NCI-H748 (cell line): ENCODE data around the gene DOLK.

Source experiments
- DNase-seq: peaks from one replicate; lab custom pipeline; 2025; ENCODE audit not compliant: unreplicated experiment; lab: John Stamatoyannopoulos, UW

Gene DOLK

GRCh38 chr9:128909859-128910258 lies 37.5 kb downstream of the DOLK start:
- no peak for DNase-seq

- DNase-seq: no peak
Measured at GRCh38 chr9:128908372-128908771, 39.0 kb downstream of the DOLK start.

GRCh38 chr9:128906741-128907140 lies 40.7 kb downstream of the DOLK start:
- DNase-seq: no peak

GRCh38 chr9:128905964-128906363 lies 41.4 kb downstream of the DOLK start:
- DNase-seq: no peak

- no peak for DNase-seq
Measured at GRCh38 chr9:128903871-128904620, 43.4 kb downstream of the DOLK start.

GRCh38 chr9:128903079-128903461 lies 44.3 kb downstream of the DOLK start:
- no peak for DNase-seq

GRCh38 chr9:128902351-128903078 lies 44.9 kb downstream of the DOLK start:
- DNase-seq: peak; percentile 35

- DNase-seq: no peak
Measured at GRCh38 chr9:128901822-128902221, 45.6 kb downstream of the DOLK start.

GRCh38 chr9:128901379-128901778 lies 46.0 kb downstream of the DOLK start:
- no peak for DNase-seq

- no peak for DNase-seq
Measured at GRCh38 chr9:128899566-128900322, 47.7 kb downstream of the DOLK start.

- no peak for DNase-seq
Measured at GRCh38 chr9:128898845-128899565, 48.4 kb downstream of the DOLK start.

- DNase-seq: no peak
Measured at GRCh38 chr9:128898382-128898781, 49.0 kb downstream of the DOLK start.

GRCh38 chr9:128895556-128895955 lies 51.8 kb downstream of the DOLK start:
- DNase-seq: no peak
